ENCODE data around the gene HDGF. TPM values are rescaled to one million over a fixed set of nuclear protein-coding genes. Genes with fewer than 3 reads are reported as not detected.

HDGF gene
- polyA plus RNA-seq, 1 donor: 142 TPM

- peak; percentile 91 for DNase-seq
Observed at GRCh38 chr1:156725683-156726280, 25.7 kb downstream of the HDGF start.

GRCh38 chr1:156721535-156721934 is 29.9 kb downstream of the HDGF start:
- no peak for DNase-seq

GRCh38 chr1:156721131-156721530 is 30.3 kb downstream of the HDGF start:
- no peak for DNase-seq

GRCh38 chr1:156717351-156717750 is 34.1 kb downstream of the HDGF start:
- DNase-seq: no peak

GRCh38 chr1:156714830-156715229 is 36.6 kb downstream of the HDGF start:
- DNase-seq: no peak

GRCh38 chr1:156712626-156713025 is 38.8 kb downstream of the HDGF start:
- no peak for DNase-seq

GRCh38 chr1:156711011-156711817 is 40.3 kb downstream of the HDGF start:
- DNase-seq: peak; percentile 64

GRCh38 chr1:156709757-156710489 is 41.6 kb downstream of the HDGF start:
- DNase-seq: peak; percentile 65

GRCh38 chr1:156709031-156709430 is 42.4 kb downstream of the HDGF start:
- no peak for DNase-seq

- DNase-seq: no peak
Observed at GRCh38 chr1:156708218-156708661, 43.2 kb downstream of the HDGF start.

GRCh38 chr1:156707417-156708217 is 43.9 kb downstream of the HDGF start:
- DNase-seq: peak; percentile 77

GRCh38 chr1:156706657-156707416 is 44.6 kb downstream of the HDGF start:
- DNase-seq: peak; percentile 93

- peak; percentile 88 for DNase-seq
Observed at GRCh38 chr1:156705918-156706656, 45.4 kb downstream of the HDGF start.

GRCh38 chr1:156705321-156705917 is 46.1 kb downstream of the HDGF start, which contains the start of gene CRABP2:
Gene CRABP2 (minus strand): TSS chr1:156705583. CDS start chr1:156705446, 137 bp downstream.
- DNase-seq: peak; percentile 83

GRCh38 chr1:156704930-156705320 is 46.5 kb downstream of the HDGF start:
- no peak for DNase-seq

- DNase-seq: no peak
Observed at GRCh38 chr1:156704166-156704711, 47.2 kb downstream of the HDGF start.

- no peak for DNase-seq
Observed at GRCh38 chr1:156703741-156704140, 47.7 kb downstream of the HDGF start.

- DNase-seq: no peak
Observed at GRCh38 chr1:156703336-156703735, 48.1 kb downstream of the HDGF start.

- DNase-seq: no peak
Observed at GRCh38 chr1:156700736-156701531, 50.5 kb downstream of the HDGF start.

All from hindlimb muscle (tissue), 1 donor.